H1 (cell line): ENCODE data around the gene PCED1B. TPM values are rescaled to one million over a fixed set of nuclear protein-coding genes. Genes with fewer than 3 reads are reported as not detected.

Experiments used
- CTCF ChIA-PET: fragments of 300-600 bp; sonication (Branson Sonifier 250); formaldehyde crosslinking; loops from one replicate; lab custom pipeline; 2021; ENCODE audit not compliant: partially characterized antibody; lab: Charles Lee
- POLR2A ChIA-PET: fragments of 300-600 bp; sonication (Branson Sonifier 250); formaldehyde crosslinking; loops from one replicate; lab custom pipeline; 2021; ENCODE audit warnings: inconsistent platforms; ENCODE audit not compliant: partially characterized antibody; lab: Charles Lee
- DNase-seq, 2 experiments: peaks; one replicate each; pipeline versions ENCODE4 v3.0.0 to v3.0.0-alpha.2; 2010 to 2022; ENCODE audit warnings: low spot score in 2 of 2, low read depth in 1 of 2, mixed read lengths in 1 of 2
- FAIRE-seq: peaks from 2 replicates; lab custom pipeline; 2011; peaks lifted over from hg19 to GRCh38; lab: Jason Lieb, UNC
- H2AFZ ChIP-seq: 2 replicates; pipeline ENCODE4 v1.8.1; 2012; ENCODE audit warnings: low read length, inconsistent platforms
- H2AK5ac ChIP-seq: 2 replicates; pipeline ENCODE4 v1.6.1; 2013; ENCODE audit warnings: low read depth, low read length
- H2BK120ac ChIP-seq: replicated peaks from 2 replicates; pipeline ENCODE3; 2013; ENCODE audit warnings: low read depth, low read length, inconsistent platforms
- H2BK12ac ChIP-seq: 2 replicates; pipeline ENCODE4 v1.6.1; 2013; ENCODE audit warnings: low read depth, low read length
- H2BK15ac ChIP-seq: 2 replicates; pipeline ENCODE4 v1.6.1; 2013; ENCODE audit warnings: low read length
- H2BK20ac ChIP-seq: 2 replicates; pipeline ENCODE4 v1.6.1; 2013; ENCODE audit warnings: low read length
- H2BK5ac ChIP-seq: 2 replicates; pipeline ENCODE4 v1.6.1; 2013; ENCODE audit warnings: low read depth, low read length
- H3K14ac ChIP-seq: 2 replicates; pipeline ENCODE4 v1.6.1; 2013; ENCODE audit warnings: inconsistent platforms; ENCODE audit not compliant: insufficient read length
- H3K18ac ChIP-seq: 2 replicates; pipeline ENCODE4 v1.6.1; 2013; ENCODE audit warnings: low read length; ENCODE audit errors: extremely low read depth
- H3K23ac ChIP-seq: 2 replicates; pipeline ENCODE4 v1.6.1; 2013; ENCODE audit warnings: inconsistent platforms; ENCODE audit not compliant: insufficient read length
- H3K23me2 ChIP-seq: 2 replicates; pipeline ENCODE4 v1.6.1; 2013; ENCODE audit warnings: low read depth, low read length
- H3K27ac ChIP-seq: 2 replicates; pipeline ENCODE4 v1.6.1; 2011; ENCODE audit warnings: low read depth, low read length, inconsistent platforms
- H3K27me3 ChIP-seq, 4 experiments: replicated peaks in 1 of 4; 1 replicate in 1 of 4; 2 replicates in 3 of 4; pipeline versions ENCODE4 v1.6.1 to v1.8.1; 2011 to 2013; ENCODE audit warnings: low read length in 3 of 4, mild to moderate bottlenecking in 3 of 4, inconsistent platforms in 2 of 4, mixed read lengths in 2 of 4, moderate library complexity in 1 of 4; ENCODE audit not compliant: control insufficient read depth in 3 of 4, insufficient read depth in 3 of 4; ENCODE audit errors: extremely low read depth in 1 of 4
- H3K36me3 ChIP-seq, 4 experiments: 2 replicates each; pipeline versions ENCODE4 v1.6.1 to v1.8.1; 2011 to 2013; ENCODE audit warnings: mild to moderate bottlenecking in 4 of 4, low read length in 3 of 4, moderate library complexity in 2 of 4, control low read depth in 1 of 4, inconsistent platforms in 1 of 4; ENCODE audit not compliant: insufficient read depth in 4 of 4, control insufficient read depth in 2 of 4
- H3K4ac ChIP-seq: replicated peaks from 2 replicates; pipeline ENCODE3; 2013; ENCODE audit warnings: low read length, low read depth, mixed read lengths, inconsistent platforms; ENCODE audit not compliant: insufficient read length
- H3K4me1 ChIP-seq, 4 experiments: replicated peaks in 1 of 4; 1 replicate in 1 of 4; 2 replicates in 3 of 4; pipeline versions ENCODE4 v1.6.1 to v1.8.1; 2011 to 2013; ENCODE audit warnings: low read length in 3 of 4, inconsistent platforms in 2 of 4, mixed read lengths in 1 of 4; ENCODE audit not compliant: insufficient read depth in 4 of 4, control insufficient read depth in 3 of 4
- H3K4me2 ChIP-seq, 2 experiments: 2 replicates each; pipeline versions ENCODE4 v1.6.1 to v1.8.1; 2011 to 2013; ENCODE audit warnings: low read depth in 2 of 2, low read length in 2 of 2, control low read depth in 1 of 2, inconsistent platforms in 1 of 2, mild to moderate bottlenecking in 1 of 2; ENCODE audit not compliant: insufficient read depth in 1 of 2
- H3K4me3 ChIP-seq, 4 experiments: fragments of 200-600, 300-600 bp in 1 of 4; sonication (generic), shearing (Covaris generic), sonication (Bioruptor Twin) in 1 of 4; 2 replicates each; pipeline versions ENCODE4 v1.5.1 to v1.8.1; 2011 to 2016; ENCODE audit warnings: low read length in 4 of 4, low read depth in 3 of 4, control low read depth in 2 of 4, inconsistent platforms in 2 of 4, mild to moderate bottlenecking in 2 of 4, mixed read lengths in 1 of 4, moderate library complexity in 1 of 4; ENCODE audit not compliant: insufficient read depth in 2 of 4; ENCODE audit errors: extremely low read depth in 1 of 4
- H3K56ac ChIP-seq: replicated peaks from 2 replicates; pipeline ENCODE3; 2013; ENCODE audit warnings: low read depth, mild to moderate bottlenecking, mixed read lengths, low read length, inconsistent platforms; ENCODE audit not compliant: insufficient read length
- H3K79me1 ChIP-seq: 2 replicates; pipeline ENCODE4 v1.6.1; 2013; ENCODE audit warnings: low read depth, low read length, control low read depth
- H3K79me2 ChIP-seq, 2 experiments: 2 replicates each; pipeline versions ENCODE4 v1.6.1 to v1.8.1; 2012 to 2013; ENCODE audit warnings: low read length in 2 of 2, mild to moderate bottlenecking in 2 of 2, inconsistent platforms in 1 of 2; ENCODE audit not compliant: insufficient read depth in 2 of 2, control insufficient read depth in 1 of 2
- H3K9ac ChIP-seq, 4 experiments: replicated peaks in 1 of 4; 1 replicate in 1 of 4; 2 replicates in 3 of 4; pipeline versions ENCODE4 v1.6.1 to v1.8.1; 2011 to 2013; ENCODE audit warnings: low read depth in 3 of 4, low read length in 3 of 4, control low read depth in 2 of 4, mild to moderate bottlenecking in 2 of 4, moderate library complexity in 2 of 4, inconsistent platforms in 1 of 4; ENCODE audit errors: extremely low read depth in 1 of 4
- H3K9me3 ChIP-seq, 2 experiments: 2 replicates each; pipeline versions ENCODE4 v1.6.1 to v1.8.1; 2012 to 2013; ENCODE audit warnings: mild to moderate bottlenecking in 2 of 2, moderate library complexity in 2 of 2, control low read depth in 1 of 2, inconsistent platforms in 1 of 2, low read depth in 1 of 2, low read length in 1 of 2, mixed read lengths in 1 of 2; ENCODE audit not compliant: insufficient read depth in 2 of 2
- H4K20me1 ChIP-seq, 2 experiments: replicated peaks in 1 of 2; 2 replicates each; pipeline versions ENCODE3 to v1.8.1; 2011 to 2013; ENCODE audit warnings: inconsistent platforms in 2 of 2, low read length in 2 of 2, mild to moderate bottlenecking in 1 of 2; ENCODE audit not compliant: insufficient read depth in 2 of 2, control insufficient read depth in 1 of 2
- H4K5ac ChIP-seq: 2 replicates; pipeline ENCODE4 v1.6.1; 2013; ENCODE audit warnings: low read length, low read depth, mixed read lengths, inconsistent platforms; ENCODE audit not compliant: insufficient read length
- H4K8ac ChIP-seq: 2 replicates; pipeline ENCODE4 v1.8.0; 2013; ENCODE audit warnings: mild to moderate bottlenecking, moderate library complexity, low read length, inconsistent platforms; ENCODE audit not compliant: insufficient read depth; ENCODE audit errors: extremely low read depth
- H4K91ac ChIP-seq: replicated peaks from 2 replicates; pipeline ENCODE3; 2013; ENCODE audit warnings: low read length, mixed read lengths, inconsistent platforms; ENCODE audit not compliant: insufficient read length
- CBX8 ChIP-seq: fragments of 300-800, 300-1000 bp; sonication (generic); IDR thresholded peaks from 2 replicates; pipeline ENCODE4 v1.7.1; 2016; ENCODE audit warnings: low read depth, low read length, borderline replicate concordance
- GABPA ChIP-seq: IDR thresholded peaks from 2 replicates; pipeline ENCODE4 v1.6.1; 2011; ENCODE audit warnings: mild to moderate bottlenecking, low read length, moderate library complexity, borderline replicate concordance; ENCODE audit not compliant: insufficient read depth
- JUN ChIP-seq: IDR thresholded peaks from 2 replicates; pipeline ENCODE4 v1.6.1; 2011; ENCODE audit warnings: low read depth, mild to moderate bottlenecking, improper control_type of control experiment, low read length
- JUND ChIP-seq: IDR thresholded peaks from 2 replicates; pipeline ENCODE4 v1.6.1; 2011; ENCODE audit warnings: mild to moderate bottlenecking, improper control_type of control experiment, low read length
- KDM4A ChIP-seq: IDR thresholded peaks from one replicate; pipeline ENCODE4 v1.7.1; 2012; ENCODE audit warnings: low read depth, mild to moderate bottlenecking, moderate library complexity, low read length, inconsistent platforms; ENCODE audit not compliant: severe bottlenecking
- KDM5A ChIP-seq: fragments of 200-600 bp; IDR thresholded peaks from 2 replicates; pipeline ENCODE4 v1.7.1; 2012; ENCODE audit warnings: mild to moderate bottlenecking, low read length, inconsistent platforms, mixed read lengths
- MAX ChIP-seq: IDR thresholded peaks from 2 replicates; pipeline ENCODE4 v1.6.1; 2012; ENCODE audit warnings: inconsistent platforms
- RNF2 ChIP-seq: fragments of 200-900, 300-1000 bp; sonication (generic); IDR thresholded peaks from 2 replicates; pipeline ENCODE4 v1.7.1; 2016; ENCODE audit warnings: borderline replicate concordance, low read depth, mild to moderate bottlenecking, antibody characterized with exemption, low read length; ENCODE audit not compliant: poor library complexity, severe bottlenecking; ENCODE audit errors: missing control alignments
- SAP30 ChIP-seq: fragments of 300-600 bp; sonication (generic); IDR thresholded peaks from 2 replicates; pipeline ENCODE4 v1.7.1; 2012; ENCODE audit warnings: low read length, moderate library complexity, mild to moderate bottlenecking, inconsistent platforms; ENCODE audit not compliant: insufficient read depth, insufficient replicate concordance
- SIN3A ChIP-seq, 2 experiments: IDR thresholded peaks in 1 of 2; conservative IDR thresholded peaks in 1 of 2; 2 replicates each; pipeline ENCODE4 v1.6.1; 2011 to 2012; ENCODE audit warnings: low read length in 2 of 2, improper control_type of control experiment in 1 of 2, low read depth in 1 of 2, mild to moderate bottlenecking in 1 of 2
- WGBS, 2 experiments: shearing (Covaris generic) in 1 of 2; methylation state at CpG; one replicate each; pipeline versions ENCODE4 v1.1.6 to v1.1.7; 2013 to 2015; ENCODE audit warnings: low lambda C conversion rate in 2 of 2, mixed read lengths in 2 of 2, inconsistent platforms in 1 of 2, low coverage in 1 of 2, missing lambda C conversion rate in 1 of 2; ENCODE audit not compliant: insufficient replicate concordance in 2 of 2, insufficient coverage in 1 of 2, insufficient read length in 1 of 2; ENCODE audit errors: extremely low coverage in 1 of 2, missing lambda C conversion rate in 1 of 2; 5-methylcytosine and 5-hydroxymethylcytosine counted together
- polyA plus RNA-seq, 7 experiments: library from polyadenylated mRNA; depleted of rRNA in 3 of 7; stranded (reverse) in 5 of 7; unstranded in 2 of 7; fragments of >200 nt in 5 of 7; fragments of 200-250 nt in 2 of 7; gene quantifications; 1 replicate in 5 of 7; 2 replicates in 1 of 7; 4 replicates in 1 of 7; pipeline versions ENCODE4 v1.2.1 to v1.2.3, GENCODE V29; 2011 to 2013; ENCODE audit warnings: missing spikeins in 2 of 7, mixed read lengths in 2 of 7
- total RNA-seq: library from RNA; stranded (reverse); fragmentation: NEBNext Ultra II Directional; extraction: Animal tissue kit (Norgen Biotek cat#: 25700); gene quantifications from 2 replicates; pipeline ENCODE4 v1.2.1, GENCODE V29; 2021

The PCED1B gene
- total and polyA plus RNA-seq, 2 of the 8 experiments (the other 6 are each of a cell fraction or from before 2014, with no cell fraction given): 4.7 to 5.4 TPM

- FAIRE-seq (no peak), DNase-seq (no peak)
- H3K14ac ChIP-seq: no peak overlapping the region
- H3K56ac ChIP-seq: no peak overlapping the region
- peaks cover 0 to 16% (median 8%) of the 10 kb centered on the region in 4 experiments; a peak in 3 of 7 replicates for H3K27me3 ChIP-seq
- no peak overlapping the region for H3K18ac ChIP-seq
- no peak overlapping the region for H3K4ac ChIP-seq
- no peak overlapping the region for H3K4me2 ChIP-seq
- WGBS, 2 experiments: 96% methylated on average over 2 of the region's 2 CpGs; no CpG with 5 or more reads in 1 of the 2 experiments
- ChIA-PET POLR2A (interaction anchor here (1.4 kb wide), 1 partner anchor 10 kb away, joined by 3 read pairs; no protein-coding TSS in a partner anchor), CTCF (interaction anchor here (0.7 to 1.7 kb wide), 4 partner anchors 41 to 251 kb away, joined by 3 to 4 read pairs (median 4); no protein-coding TSS in a partner anchor)
- no peaks in the 10 kb centered on the region for H4K20me1 ChIP-seq
- H2AK5ac ChIP-seq: no peak overlapping the region
- no peak overlapping the region for H3K27ac ChIP-seq
- no peak overlapping the region for H2BK20ac ChIP-seq
- H3K9me3 ChIP-seq: no peaks in the 10 kb centered on the region
- H3K23ac ChIP-seq: no peak overlapping the region
- no peak overlapping the region for H2BK15ac ChIP-seq
- H4K5ac ChIP-seq: no peak overlapping the region
- H2AFZ ChIP-seq: no peak overlapping the region
- H4K91ac ChIP-seq: no peak overlapping the region
- peaks cover 0 to 3% (median 0%) of the 10 kb centered on the region in 4 experiments; a peak in 1 of 7 replicates for H3K4me1 ChIP-seq
- H3K79me2 ChIP-seq: no peaks in the 10 kb centered on the region
- H3K9ac ChIP-seq: no peak overlapping the region
- no peak overlapping the region for H2BK5ac ChIP-seq
- no peaks in the 10 kb centered on the region for H3K79me1 ChIP-seq
- H3K36me3 ChIP-seq: no peaks in the 10 kb centered on the region
- no peak overlapping the region for H4K8ac ChIP-seq
- H2BK120ac ChIP-seq: no peak overlapping the region
- no peak overlapping the region for H2BK12ac ChIP-seq
- H3K4me3 ChIP-seq: no peak overlapping the region
- H3K23me2 ChIP-seq: peaks cover 3% of the 10 kb centered on the region
- TF ChIP-seq SAP30 (no peak), GABPA (no peak), MAX (no peak), JUND (no peak), RNF2 (no peak), JUN (no peak), SIN3A (conservative IDR thresholded peaks at IDR 0.05 in 1 of 2, IDR thresholded peaks at IDR 0.05 in 1 of 2; ENCODE audit: low read depth in 1 of 2, low read length in 2 of 2) (no peak), KDM4A (no peak), CBX8 (no peak), KDM5A (no peak)
Measured at GRCh38 chr12:47074757-47075156, 4.7 kb upstream of the PCED1B start.
